H1 (cell line): Measurements from ENCODE around the gene EXOG.

Experiments
- CBX5 ChIP-seq: fragments of 300-800, 300-1000 bp; sonication (generic); IDR thresholded peaks from 2 replicates; pipeline ENCODE4 v1.7.1; 2016; ENCODE audit warnings: antibody characterized with exemption, low read length, low read depth
- MAFK ChIP-seq: IDR thresholded peaks from 2 replicates; pipeline ENCODE4 v1.6.1; 2012; ENCODE audit warnings: low read depth, mild to moderate bottlenecking, improper control_type of control experiment, low read length
- POLR2A ChIP-seq, 2 experiments: IDR thresholded peaks; 1 replicate in 1 of 2; 2 replicates in 1 of 2; pipeline ENCODE4 v1.6.1; 2011; ENCODE audit warnings: low read depth in 2 of 2, low read length in 2 of 2, mild to moderate bottlenecking in 2 of 2; ENCODE audit errors: control extremely low read depth in 1 of 2

- TF ChIP-seq CBX5, result no peak
- no peak for TF ChIP-seq POLR2A (IDR thresholded peaks at IDR 0.05; ENCODE audit: control extremely low read depth in 1 of 2, low read depth in 2 of 2, low read length in 2 of 2)
- no peak for TF ChIP-seq MAFK
Measured at GRCh38 chr3:38552364-38552763, 56.2 kb downstream of the EXOG start.
